Right cardiac atrium (tissue), 5 donors: ENCODE results near the gene SPEN. TPM values are rescaled to one million over a fixed set of nuclear protein-coding genes. Genes with fewer than 3 reads are reported as not detected.
"Not testable (repeated sequence)": the region's sequence is repeated elsewhere in the genome, so short reads cannot be mapped to it uniquely, and the experiment has no call there.

Experiments used
- ATAC-seq, 2 donors: fragments of 200-7000 bp; cut with Tn5 transposase; one replicate each; pipeline versions ENCODE4 v1.8.0 to v1.9.1; 2020; ENCODE audit warnings: moderate library complexity in 2 of 2, mild to moderate bottlenecking in 1 of 2
- DNase-seq, 3 donors: peaks; one replicate each; pipeline ENCODE4 v3.0.0-alpha.2; 2020
- H3K27ac ChIP-seq: one replicate; pipeline ENCODE4 v1.5.1; 2013; ENCODE audit warnings: mild to moderate bottlenecking, low read length, control low read depth, moderate library complexity
- H3K27me3 ChIP-seq: one replicate; pipeline ENCODE4 v1.6.1; 2013; ENCODE audit not compliant: control insufficient read depth, insufficient read depth
- H3K4me1 ChIP-seq: one replicate; pipeline ENCODE4 v1.6.1; 2013; ENCODE audit warnings: low read length; ENCODE audit not compliant: control insufficient read depth, insufficient read depth
- H3K4me3 ChIP-seq: one replicate; pipeline ENCODE4 v1.5.1; 2013; ENCODE audit warnings: low read length, control low read depth
- H3K9me3 ChIP-seq: one replicate; pipeline ENCODE4 v1.6.1; 2013; ENCODE audit warnings: low read length; ENCODE audit not compliant: control insufficient read depth
- WGBS: extraction: QIAGEN DNeasy Blood & Tissue Kit; methylation state at CpG from one replicate; pipeline ENCODE4 v1.1.7; 2013; 5-methylcytosine and 5-hydroxymethylcytosine counted together
- intact Hi-C, 4 donors: fragments of 100-400 bp; cut with DNase I; formaldehyde crosslinking; loops; one replicate each; pipeline versions ENCODE4 v1.11.0 to v1.14.0; 2022 to 2023
- polyA plus RNA-seq: library from polyadenylated mRNA; stranded (reverse); fragments of 200-250 nt; gene quantifications from one replicate; pipeline ENCODE4 v1.2.3, GENCODE V29; 2013
- total RNA-seq, 4 donors: library from RNA; stranded (reverse); fragmentation: NEBNext Ultra II Directional; extraction: Animal tissue kit (Norgen Biotek cat#: 25700); gene quantifications; one replicate each; pipeline ENCODE4 v1.2.1, GENCODE V29; 2021
- donor health status: healthy with polysubstance abuse.
- donor health status: DM: no; HTN: yes; CAD: no.
- donor health status: DM: no; HTN: no; CAD: no.
- donor health status: DM: no; HTN: yes; CAD: no; lungs with severe emphysema.
- donor health status: DM: yes; HTN: yes; CAD: no.

Gene SPEN
- total and polyA plus RNA-seq, 5 donors, result 15.2 to 34.2 (median 31.5) TPM

GRCh38 chr1:15884477-15884876 lies 37.0 kb downstream of the SPEN start:
- Histone ChIP-seq H3K4me3 (no peak overlapping the region), H3K27ac (no peak overlapping the region), H3K4me1 (peaks cover 3% of the 10 kb centered on the region), H3K27me3 (no peaks in the 10 kb centered on the region), H3K9me3 (no peaks in the 10 kb centered on the region)
- intact Hi-C loops, result loop anchor here in 1 of 4 donors (10.0 kb wide), 1 partner anchor 50 kb away; no protein-coding TSS in a partner anchor
- no peak for ATAC-seq
- WGBS, result 79% methylated on average over 4 of the region's 4 CpGs
- no peak for DNase-seq

DNA sequence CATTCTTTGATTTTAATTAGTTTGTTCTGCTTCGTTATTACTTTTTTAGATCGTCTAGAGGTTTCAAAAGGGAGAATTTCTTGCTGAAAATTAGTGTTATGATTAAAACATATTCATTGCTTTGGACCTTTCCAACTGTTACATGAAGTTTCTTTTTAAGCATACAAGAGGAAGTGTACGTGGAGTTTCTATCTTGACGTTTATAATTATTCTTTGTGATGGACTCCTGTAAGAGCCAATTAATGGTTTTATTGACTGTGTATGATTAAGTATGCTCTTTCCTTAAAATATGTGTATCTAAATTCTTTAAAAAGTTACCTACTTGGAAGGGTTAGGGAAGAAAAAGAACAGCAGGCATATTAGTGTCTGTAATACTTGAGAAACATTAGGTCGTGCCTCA lies 37.8 kb downstream of the SPEN start:
- no peak for ATAC-seq
- Histone ChIP-seq H3K27me3 (no peaks in the 10 kb centered on the region), H3K9me3 (no peaks in the 10 kb centered on the region), H3K4me3 (no peak overlapping the region), H3K4me1 (peaks cover 3% of the 10 kb centered on the region), H3K27ac (no peak overlapping the region)
- 36% methylated on average over 5 of the region's 5 CpGs for WGBS
- no peak for DNase-seq
- intact Hi-C loops, result loop anchor here in 2 of 4 donors (5.0 to 10.0 kb wide), 2 partner anchors 38 to 50 kb away; partner anchors contain the start of gene SPEN (in 1 of the 2)

DNA sequence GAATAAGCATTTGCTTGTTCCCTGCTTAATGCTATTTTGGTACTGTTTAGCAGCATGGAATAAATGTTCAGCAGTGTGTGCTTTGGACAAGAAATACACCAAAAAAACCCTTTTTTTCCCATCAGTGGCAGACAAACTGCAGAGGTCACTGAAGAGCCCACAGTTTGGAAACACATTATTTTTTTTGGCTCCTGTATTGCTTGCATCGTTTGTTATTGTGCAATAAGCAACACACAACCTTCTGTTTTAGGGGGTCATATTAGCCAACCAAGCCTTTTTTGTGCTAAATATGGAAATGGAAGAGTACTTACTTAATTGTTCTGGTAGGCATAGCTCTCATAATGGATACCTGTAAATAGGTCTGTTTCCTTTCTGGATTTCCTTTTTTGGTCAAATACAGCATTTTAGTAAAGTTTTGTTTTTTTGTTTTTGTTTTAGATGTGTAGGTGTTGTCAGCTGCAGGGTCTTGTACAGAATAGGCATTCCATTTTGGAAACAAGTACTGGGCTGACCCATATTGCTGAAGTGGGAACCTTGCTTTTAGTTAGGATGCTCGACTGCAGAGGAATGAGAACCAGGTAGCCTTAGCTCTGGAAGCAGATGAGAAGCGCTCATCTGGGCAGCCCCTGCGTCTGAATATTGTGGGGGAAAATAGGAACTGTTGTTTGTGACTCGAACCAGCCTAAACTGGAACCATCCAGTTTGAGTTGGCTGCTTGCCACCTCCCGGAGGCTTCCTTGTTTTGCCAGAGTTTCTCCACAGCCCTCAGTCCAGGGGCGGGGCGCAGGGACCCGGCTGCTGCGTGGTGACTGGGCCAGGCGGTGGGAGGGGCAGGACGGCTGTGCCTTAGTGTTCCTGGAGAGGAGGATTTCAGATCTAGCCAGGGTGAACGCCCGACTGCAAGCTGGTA lies 38.4 kb downstream of the SPEN start:
- Histone ChIP-seq H3K4me3 (peak overlapping the region; percentile 47), H3K27me3 (no peaks in the 10 kb centered on the region), H3K27ac (peak overlapping the region; percentile 98), H3K9me3 (no peaks in the 10 kb centered on the region), H3K4me1 (peaks cover 3% of the 10 kb centered on the region)
- ATAC-seq, result peak; percentile 99
- DNase-seq, result peak; percentile 98 to 99 (median 99)
- intact Hi-C loops, result loop anchor here in 2 of 4 donors (5.0 to 10.0 kb wide), 2 partner anchors 39 to 51 kb away; partner anchors contain the start of gene SPEN (in 1 of the 2)
- WGBS, result 2% methylated on average over 14 of the region's 14 CpGs

GRCh38 chr1:15886611-15887167 lies 39.2 kb downstream of the SPEN start:
- Histone ChIP-seq H3K9me3 (no peaks in the 10 kb centered on the region), H3K27ac (peak overlapping the region; percentile 98), H3K4me3 (peak overlapping the region; percentile 47), H3K4me1 (peaks cover 3% of the 10 kb centered on the region), H3K27me3 (no peaks in the 10 kb centered on the region)
- intact Hi-C loops, result loop anchor here in 2 of 4 donors (5.0 to 10.0 kb wide), 2 partner anchors 39 to 52 kb away; partner anchors contain the start of gene SPEN (in 1 of the 2)
- 30% methylated on average over 4 of the region's 4 CpGs for WGBS
- ATAC-seq (no peak), DNase-seq (no peak)

- H3K4me1 ChIP-seq, H3K27ac ChIP-seq, H3K4me3 ChIP-seq, DNase-seq, H3K9me3 ChIP-seq, intact Hi-C loops, H3K27me3 ChIP-seq: not testable (repeated sequence)
- ATAC-seq, result peak; percentile 48 to 50
- WGBS, result 78% methylated on average over 6 of the region's 6 CpGs
These were observed 45.5 kb downstream of the SPEN start for GRCh38 chr1:15892857-15893599.

DNA sequence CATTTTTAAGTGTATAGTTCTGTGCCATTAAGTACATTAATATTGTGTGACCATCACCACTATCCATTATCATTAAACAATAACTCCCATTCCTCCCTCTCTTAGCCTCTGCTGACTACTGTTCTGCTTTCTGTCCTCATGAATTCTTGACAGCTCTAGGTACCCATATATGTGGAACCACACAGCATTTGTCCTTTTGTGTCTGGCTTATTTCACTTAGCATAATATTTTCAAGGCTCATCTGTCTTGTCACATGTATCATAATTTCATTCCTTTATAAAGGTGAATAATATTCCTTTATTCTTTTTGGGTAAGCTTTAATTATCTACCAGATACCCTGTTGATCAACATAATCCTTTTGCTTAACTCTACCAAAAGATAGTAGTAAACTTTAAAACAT lies 47.7 kb downstream of the SPEN start:
- intact Hi-C loops, result no loop called here
- Histone ChIP-seq H3K4me3 (no peak overlapping the region), H3K27ac (no peak overlapping the region), H3K9me3 (no peaks in the 10 kb centered on the region), H3K4me1 (peaks cover 7% of the 10 kb centered on the region), H3K27me3 (no peaks in the 10 kb centered on the region)
- ATAC-seq (no peak), DNase-seq (no peak)

- H3K27me3 ChIP-seq, ATAC-seq, H3K9me3 ChIP-seq, H3K27ac ChIP-seq, H3K4me1 ChIP-seq, H3K4me3 ChIP-seq, intact Hi-C loops, DNase-seq: not testable (repeated sequence)
- 97% methylated on average over 20 of the region's 20 CpGs for WGBS
These were observed 49.5 kb downstream of the SPEN start for GRCh38 chr1:15896841-15897610.

DNA sequence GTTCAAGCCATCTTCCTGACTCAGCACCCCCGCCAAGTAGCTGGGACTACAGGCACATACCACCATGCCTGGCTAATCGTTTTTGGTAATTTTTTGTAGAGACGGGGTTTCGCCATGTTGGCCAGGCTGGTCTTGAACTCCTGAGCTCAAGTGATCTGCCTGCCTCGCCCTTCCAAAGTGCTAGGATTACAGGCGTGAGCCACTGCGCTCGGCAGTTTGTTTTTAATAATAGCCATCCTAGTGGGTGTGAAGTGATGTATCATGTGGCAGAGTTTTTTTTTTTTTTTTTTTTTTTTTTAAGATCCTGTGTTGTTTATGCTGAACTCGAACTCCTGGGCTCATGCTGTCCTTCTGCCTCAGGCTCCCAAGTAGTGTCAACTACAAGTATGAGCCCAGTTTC lies 51.8 kb downstream of the SPEN start:
- H3K9me3 ChIP-seq, result no peaks in the 10 kb centered on the region
- no peaks in the 10 kb centered on the region for H3K27me3 ChIP-seq
- DNase-seq (no peak), ATAC-seq (peak in 1 of 2 donors; percentile 28)
- peak overlapping the region; percentile 48 for H3K27ac ChIP-seq
- H3K4me3 ChIP-seq, result no peak overlapping the region
- WGBS, result 77% methylated on average over 9 of the region's 9 CpGs
- H3K4me1 ChIP-seq, result peaks cover 6% of the 10 kb centered on the region
- intact Hi-C loops, result no loop called here

DNA sequence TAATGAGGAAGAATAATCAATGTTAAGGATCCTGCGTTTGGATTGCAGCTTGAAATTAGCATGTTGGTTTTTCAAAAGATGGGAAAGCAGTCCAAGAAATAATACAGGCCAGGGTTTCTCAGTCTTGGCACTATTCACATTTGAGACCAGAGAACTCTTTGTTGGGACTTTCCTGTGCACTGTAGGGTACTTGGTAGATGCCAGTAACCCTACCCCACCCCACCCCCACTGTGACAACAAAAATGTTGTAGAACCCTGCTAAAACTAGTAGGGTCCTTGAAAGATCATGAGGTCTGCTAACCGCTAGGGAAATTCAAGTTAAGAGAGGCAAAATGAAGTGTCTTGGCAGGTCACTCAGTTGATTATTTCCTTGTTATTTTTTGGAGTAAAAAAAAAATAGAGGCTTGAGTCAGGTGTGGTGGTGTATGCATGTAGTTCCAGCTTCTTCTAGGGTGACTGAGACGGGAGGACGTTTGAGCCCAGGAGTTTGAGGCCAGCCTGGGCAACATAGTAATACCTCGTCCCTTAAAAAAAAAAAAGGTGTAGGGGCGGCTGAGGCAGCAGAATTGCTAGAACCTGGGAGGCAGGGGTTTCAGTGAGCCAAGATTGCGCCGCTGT lies 53.3 kb downstream of the SPEN start:
- no peaks in the 10 kb centered on the region for H3K9me3 ChIP-seq
- H3K4me3 ChIP-seq, result no peak overlapping the region
- no peaks in the 10 kb centered on the region for H3K27me3 ChIP-seq
- intact Hi-C loops, result no loop called here
- H3K4me1 ChIP-seq, result peaks cover 6% of the 10 kb centered on the region
- DNase-seq (no peak), ATAC-seq (no peak)
- no peak overlapping the region for H3K27ac ChIP-seq
- 75% methylated on average over 8 of the region's 8 CpGs for WGBS

- WGBS, result 60% methylated on average over 3 of the region's 3 CpGs
- Histone ChIP-seq H3K9me3 (no peaks in the 10 kb centered on the region), H3K4me3 (no peak overlapping the region), H3K4me1 (peaks cover 4% of the 10 kb centered on the region), H3K27me3 (no peaks in the 10 kb centered on the region), H3K27ac (no peak overlapping the region)
- no peak for DNase-seq
- intact Hi-C loops, result no loop called here
- no peak for ATAC-seq
These were observed 55.4 kb downstream of the SPEN start for GRCh38 chr1:15902882-15903281.
